HUES48 (cell line): Measurements from ENCODE around the gene CHAT.

Experiments used
- H3K27ac ChIP-seq: one replicate; pipeline ENCODE4 v1.7.0; 2013; ENCODE audit warnings: low read depth, low read length, inconsistent platforms
- H3K27me3 ChIP-seq: 2 replicates; pipeline ENCODE4 v1.6.1; 2013; ENCODE audit warnings: mild to moderate bottlenecking, low read length; ENCODE audit not compliant: control insufficient read depth, insufficient read depth
- H3K36me3 ChIP-seq: 2 replicates; pipeline ENCODE4 v1.6.1; 2013; ENCODE audit warnings: low read length; ENCODE audit not compliant: control insufficient read depth, insufficient read depth
- H3K4me1 ChIP-seq: 2 replicates; pipeline ENCODE4 v1.6.1; 2013; ENCODE audit warnings: mild to moderate bottlenecking, low read length; ENCODE audit not compliant: control insufficient read depth, insufficient read depth
- H3K4me3 ChIP-seq: 2 replicates; pipeline ENCODE4 v1.5.1; 2013; ENCODE audit warnings: mild to moderate bottlenecking, low read depth, low read length
- H3K9ac ChIP-seq: 2 replicates; pipeline ENCODE4 v1.6.1; 2013; ENCODE audit warnings: mild to moderate bottlenecking, low read depth, low read length, moderate library complexity
- H3K9me3 ChIP-seq: 2 replicates; pipeline ENCODE4 v1.6.1; 2013; ENCODE audit warnings: low read length; ENCODE audit not compliant: control insufficient read depth, insufficient read depth

CHAT gene

DNA sequence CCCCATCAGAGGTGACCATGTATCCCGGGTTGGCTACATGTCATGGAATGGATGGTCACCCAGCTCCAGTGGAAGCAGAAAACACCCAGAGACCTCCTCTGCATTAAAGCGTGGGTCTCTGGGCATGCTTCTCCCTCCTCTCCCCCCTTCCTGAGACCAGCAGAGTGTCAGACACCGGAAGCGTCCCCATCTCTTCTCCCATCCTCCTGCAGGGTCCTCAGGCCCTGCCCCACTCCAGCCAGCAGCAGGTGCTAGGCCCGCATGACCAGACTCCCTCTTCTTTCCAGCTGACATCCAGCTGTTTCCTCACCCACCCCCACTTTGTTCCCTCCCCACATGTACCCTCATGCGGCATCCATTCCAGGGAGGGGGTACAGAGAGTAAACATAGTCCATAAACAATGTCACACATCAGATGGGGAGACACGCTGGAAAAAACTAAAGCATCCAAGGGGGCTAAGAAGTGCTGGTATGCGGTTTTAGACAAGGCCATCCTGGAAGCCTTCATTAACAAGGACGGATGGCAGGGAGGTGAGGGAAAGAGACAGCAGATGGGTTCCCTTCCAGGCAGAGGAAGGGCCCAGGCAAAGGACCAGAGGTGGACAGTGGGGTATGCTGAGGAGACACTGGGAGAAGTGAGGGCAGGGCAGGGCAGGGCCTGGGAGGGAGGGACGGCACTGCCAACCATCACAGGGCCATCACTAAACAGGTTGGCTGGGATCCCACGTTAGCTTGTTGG is 16.2 kb upstream of the CHAT start:
- Histone ChIP-seq H3K27ac (no peak overlapping the region), H3K4me1 (no peaks in the 10 kb centered on the region), H3K9me3 (no peaks in the 10 kb centered on the region), H3K9ac (no peak overlapping the region), H3K4me3 (no peak overlapping the region), H3K27me3 (peaks cover 11% of the 10 kb centered on the region; the same call in 1 of the 2 replicates), H3K36me3 (no peaks in the 10 kb centered on the region)

DNA sequence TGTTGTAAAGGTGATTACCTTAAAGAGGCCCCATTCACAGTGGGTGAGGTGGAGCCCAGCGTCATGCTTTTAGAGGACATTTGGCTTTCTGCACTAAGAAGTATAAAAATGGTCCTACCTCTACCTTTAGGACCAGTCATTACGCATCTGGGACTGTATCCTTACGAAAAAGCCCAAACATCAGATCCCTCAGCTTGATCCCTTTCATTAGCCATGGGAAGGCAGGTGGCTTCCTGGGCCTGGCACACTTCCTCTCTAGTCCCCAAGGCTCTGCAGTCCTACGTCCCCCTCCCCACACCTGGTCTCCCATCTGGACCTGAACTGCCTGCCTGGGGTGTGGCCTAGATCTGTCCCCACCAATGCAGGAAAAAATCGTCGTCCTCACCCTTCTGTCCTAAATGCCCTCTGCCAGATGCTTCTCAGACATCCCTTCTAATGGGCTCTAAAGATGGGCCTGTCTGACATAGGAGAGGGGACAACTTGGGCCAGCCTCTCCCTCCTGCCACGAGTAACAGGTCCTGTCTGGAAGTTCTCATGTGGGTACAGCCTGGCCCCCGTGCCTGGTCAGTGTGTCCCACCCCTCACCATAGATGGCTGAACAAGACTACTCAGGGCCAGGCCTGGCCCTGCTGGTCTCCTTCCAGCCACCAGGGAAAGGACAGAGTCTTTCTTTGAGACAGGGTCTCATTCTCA is 15.5 kb upstream of the CHAT start:
- Histone ChIP-seq H3K4me3 (no peak overlapping the region), H3K27ac (no peak overlapping the region), H3K4me1 (no peaks in the 10 kb centered on the region), H3K9ac (no peak overlapping the region), H3K27me3 (peaks cover 17% of the 10 kb centered on the region; the same call in 1 of the 2 replicates), H3K36me3 (no peaks in the 10 kb centered on the region), H3K9me3 (no peaks in the 10 kb centered on the region)

DNA sequence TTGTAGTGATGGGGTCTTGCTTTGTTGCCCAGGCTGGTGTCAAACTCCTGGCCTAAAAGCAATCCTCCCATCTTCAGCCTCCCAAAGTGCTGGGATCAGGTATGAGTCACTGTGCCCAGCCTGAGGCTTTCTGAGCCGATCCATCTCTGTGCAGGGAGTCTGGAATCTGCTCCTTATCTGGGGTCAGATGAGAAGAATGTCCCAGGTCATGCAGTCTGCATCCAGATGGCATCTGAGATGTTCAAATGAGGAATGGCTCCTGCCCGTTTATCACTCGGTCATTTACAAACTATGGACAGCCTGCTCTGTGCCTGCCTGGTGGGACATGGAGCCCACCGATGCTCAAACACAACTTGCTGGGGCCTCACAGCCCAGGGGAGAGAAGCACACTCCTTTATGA is 14.9 kb upstream of the CHAT start:
- H3K4me3 ChIP-seq = no peak overlapping the region
- no peaks in the 10 kb centered on the region for H3K36me3 ChIP-seq

DNA sequence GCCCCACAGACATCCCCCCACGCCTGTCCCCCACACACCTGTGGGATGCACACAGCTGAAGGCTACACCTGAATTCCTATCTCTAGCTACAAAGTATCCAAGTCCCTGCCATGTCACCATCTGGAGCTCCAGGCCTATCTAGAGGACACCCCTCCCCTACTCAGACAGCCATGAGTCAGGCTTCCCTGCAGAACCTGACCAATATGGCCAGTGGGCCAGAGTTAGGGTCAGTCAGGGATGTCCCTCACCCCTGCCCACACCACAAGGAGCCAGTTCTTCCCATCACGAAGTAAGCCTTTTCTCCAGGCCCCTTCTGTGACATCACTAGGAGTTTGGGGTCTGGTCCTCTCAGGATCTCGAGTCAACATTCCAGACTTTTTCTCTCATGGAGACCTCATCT is 14.3 kb upstream of the CHAT start:
- Histone ChIP-seq H3K4me1 (no peaks in the 10 kb centered on the region), H3K4me3 (no peak overlapping the region), H3K27ac (no peak overlapping the region), H3K9ac (no peak overlapping the region), H3K9me3 (no peaks in the 10 kb centered on the region), H3K27me3 (peaks cover 29% of the 10 kb centered on the region), H3K36me3 (no peaks in the 10 kb centered on the region)

More for the DNA sequence above, 14.9 kb upstream of the CHAT start:
- H3K27ac ChIP-seq = no peak overlapping the region
- H3K9ac ChIP-seq = no peak overlapping the region
- peaks cover 24% of the 10 kb centered on the region for H3K27me3 ChIP-seq
- no peaks in the 10 kb centered on the region for H3K4me1 ChIP-seq
- H3K9me3 ChIP-seq = no peaks in the 10 kb centered on the region

DNA sequence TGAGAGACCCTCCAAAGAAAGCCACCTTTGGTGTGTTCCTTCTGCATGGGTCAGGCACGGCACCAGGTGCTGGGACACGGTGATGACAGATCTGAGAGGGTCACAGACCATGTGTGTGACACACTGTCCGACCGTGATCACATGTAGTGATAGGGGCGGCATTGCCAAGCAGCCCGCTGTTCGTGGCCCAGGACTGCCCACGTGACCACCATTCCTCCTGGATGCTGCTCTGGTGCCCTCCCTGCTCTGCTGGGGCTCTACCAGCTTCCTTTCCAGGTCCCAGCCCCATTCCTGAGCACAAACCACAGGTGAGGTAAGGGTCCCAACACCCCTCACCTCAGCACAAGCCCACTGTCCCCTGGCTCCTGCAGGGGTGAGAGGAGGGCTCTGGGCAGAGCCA is 13.8 kb upstream of the CHAT start:
- H3K4me1 ChIP-seq = no peaks in the 10 kb centered on the region
- no peak overlapping the region for H3K27ac ChIP-seq
- H3K4me3 ChIP-seq = no peak overlapping the region
- H3K9ac ChIP-seq = no peak overlapping the region
- peaks cover 31% of the 10 kb centered on the region for H3K27me3 ChIP-seq
- no peaks in the 10 kb centered on the region for H3K9me3 ChIP-seq
- H3K36me3 ChIP-seq = no peaks in the 10 kb centered on the region

DNA sequence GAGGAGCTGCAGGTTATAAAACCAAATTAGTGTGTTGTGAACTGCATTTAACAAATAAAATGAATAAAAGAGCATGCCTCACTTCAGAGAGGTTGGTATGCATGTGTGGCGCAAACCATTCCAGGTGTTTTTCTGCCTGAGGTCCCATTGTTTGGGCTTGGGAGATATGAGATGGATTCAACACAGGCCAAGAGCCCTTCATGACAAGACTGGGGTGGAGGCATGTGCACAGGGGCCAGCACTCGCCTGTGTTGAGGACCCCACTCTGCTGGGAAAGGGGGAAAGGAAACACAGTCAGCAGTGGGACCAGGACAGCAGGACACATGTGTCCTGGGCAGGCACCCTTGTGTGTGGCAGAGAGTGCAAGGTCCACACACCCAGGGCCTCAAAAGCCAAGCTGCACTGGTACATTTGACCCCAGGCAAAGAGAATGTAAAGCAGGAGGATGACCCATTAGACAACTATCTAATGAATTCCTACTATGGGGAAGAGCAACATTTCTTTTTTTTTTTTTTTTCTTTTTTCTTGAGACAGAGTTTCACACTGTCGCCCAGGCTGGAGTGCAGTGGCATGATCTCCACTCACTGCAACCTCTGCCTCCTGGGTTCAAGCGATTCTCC is 12.9 kb upstream of the CHAT start:
- Histone ChIP-seq H3K9me3 (no peaks in the 10 kb centered on the region), H3K27me3 (peaks cover 40% of the 10 kb centered on the region), H3K4me3 (no peak overlapping the region), H3K27ac (no peak overlapping the region), H3K9ac (no peak overlapping the region), H3K4me1 (no peaks in the 10 kb centered on the region), H3K36me3 (no peaks in the 10 kb centered on the region)

DNA sequence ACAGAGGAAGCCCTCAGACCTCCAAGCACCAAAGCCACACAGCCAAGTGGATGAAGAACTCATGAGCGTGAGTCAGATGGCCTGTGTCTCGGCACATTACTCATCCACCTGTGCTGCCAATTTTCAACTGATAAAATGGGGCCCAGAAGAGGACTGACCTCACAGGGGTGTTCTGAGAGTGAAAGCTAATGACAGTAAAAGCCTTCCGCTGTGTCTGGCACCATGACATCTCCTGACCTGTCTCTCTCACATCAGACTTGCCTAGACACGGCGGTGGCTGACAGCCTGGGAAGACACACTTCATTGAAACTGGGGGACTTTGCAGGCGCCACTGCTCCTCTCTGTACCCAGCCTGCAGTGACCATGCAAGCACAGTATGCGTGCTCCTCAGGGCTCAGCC is 12.0 kb upstream of the CHAT start:
- no peak overlapping the region for H3K4me3 ChIP-seq
- H3K9ac ChIP-seq = no peak overlapping the region
- H3K4me1 ChIP-seq = no peaks in the 10 kb centered on the region
- H3K9me3 ChIP-seq = no peaks in the 10 kb centered on the region
- peaks cover 49% of the 10 kb centered on the region for H3K27me3 ChIP-seq
- H3K36me3 ChIP-seq = no peaks in the 10 kb centered on the region
- no peak overlapping the region for H3K27ac ChIP-seq

DNA sequence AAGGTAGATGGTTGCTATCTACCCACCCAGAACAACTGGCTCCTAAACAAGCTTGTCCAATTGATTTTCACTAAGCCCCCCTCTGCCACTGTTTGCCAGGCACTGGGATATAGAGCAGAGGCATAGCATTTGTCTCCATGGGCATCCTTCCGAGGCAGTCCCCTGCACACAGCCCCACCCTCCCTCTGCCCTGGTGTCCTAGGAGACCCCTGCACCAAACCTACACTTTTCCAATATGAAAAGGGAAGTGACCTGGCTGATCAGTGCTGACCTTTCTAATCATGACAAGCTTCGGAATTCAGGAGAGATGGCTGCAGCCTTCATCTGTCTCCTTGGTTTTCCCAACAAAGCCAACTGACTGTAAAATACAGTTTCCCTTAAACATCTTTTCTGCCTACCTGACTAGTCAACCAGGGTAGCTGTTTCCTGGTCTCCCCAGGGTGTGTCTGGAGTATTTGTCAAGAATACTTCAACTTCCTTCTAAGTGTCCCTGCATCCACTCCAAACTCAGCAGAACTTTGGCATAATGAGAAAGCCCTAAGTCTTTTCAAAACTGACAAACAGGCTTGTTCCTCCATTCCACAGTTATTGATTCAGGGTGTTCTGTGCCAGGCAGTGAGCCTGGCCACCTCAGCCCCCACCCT is 11.3 kb upstream of the CHAT start:
- no peak overlapping the region for H3K9ac ChIP-seq
- peaks cover 56% of the 10 kb centered on the region for H3K27me3 ChIP-seq
- no peak overlapping the region for H3K27ac ChIP-seq
- H3K4me1 ChIP-seq = no peaks in the 10 kb centered on the region; the same call in 1 of the 2 replicates
- H3K36me3 ChIP-seq = no peaks in the 10 kb centered on the region
- H3K9me3 ChIP-seq = no peaks in the 10 kb centered on the region
- H3K4me3 ChIP-seq = no peak overlapping the region

DNA sequence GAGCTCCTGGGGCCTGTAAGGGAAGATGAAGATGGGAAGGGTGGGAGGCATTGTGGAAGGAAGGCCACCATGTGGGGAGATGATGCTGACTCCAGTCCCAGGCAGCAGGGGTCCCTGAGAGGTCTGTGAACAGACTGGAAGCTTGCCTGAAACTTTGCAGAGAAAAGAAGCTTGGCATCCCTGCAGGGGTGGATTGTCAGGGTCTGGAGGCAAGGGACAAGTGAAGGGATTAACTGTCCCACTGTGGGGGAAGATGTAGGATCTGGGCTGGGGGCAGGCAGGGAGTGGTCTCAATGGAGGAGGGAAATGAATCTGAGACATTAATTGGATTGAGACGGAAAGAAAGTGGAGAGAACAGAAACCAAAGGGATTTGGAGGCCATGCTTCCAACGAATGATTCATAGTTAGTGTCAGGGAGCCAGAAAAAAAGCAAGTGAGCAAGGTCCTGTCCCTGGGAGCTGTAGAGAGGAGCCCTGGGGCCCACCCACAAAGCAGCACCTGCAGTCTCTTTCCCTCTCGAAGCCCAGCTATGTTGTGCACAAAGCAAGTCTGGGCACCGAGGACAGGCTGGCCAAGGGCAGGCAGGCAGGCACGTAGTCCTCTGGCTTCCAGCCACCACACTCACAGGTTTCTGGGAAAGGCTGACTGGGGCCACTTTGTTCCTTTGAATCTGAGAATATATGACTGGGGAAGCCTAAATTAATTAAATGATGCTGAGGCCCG is 8.5 kb upstream of the CHAT start:
- Histone ChIP-seq H3K4me3 (no peak overlapping the region), H3K9ac (no peak overlapping the region), H3K27ac (no peak overlapping the region), H3K4me1 (peaks cover 8% of the 10 kb centered on the region), H3K27me3 (peaks cover 82% of the 10 kb centered on the region), H3K36me3 (no peaks in the 10 kb centered on the region), H3K9me3 (no peaks in the 10 kb centered on the region)

DNA sequence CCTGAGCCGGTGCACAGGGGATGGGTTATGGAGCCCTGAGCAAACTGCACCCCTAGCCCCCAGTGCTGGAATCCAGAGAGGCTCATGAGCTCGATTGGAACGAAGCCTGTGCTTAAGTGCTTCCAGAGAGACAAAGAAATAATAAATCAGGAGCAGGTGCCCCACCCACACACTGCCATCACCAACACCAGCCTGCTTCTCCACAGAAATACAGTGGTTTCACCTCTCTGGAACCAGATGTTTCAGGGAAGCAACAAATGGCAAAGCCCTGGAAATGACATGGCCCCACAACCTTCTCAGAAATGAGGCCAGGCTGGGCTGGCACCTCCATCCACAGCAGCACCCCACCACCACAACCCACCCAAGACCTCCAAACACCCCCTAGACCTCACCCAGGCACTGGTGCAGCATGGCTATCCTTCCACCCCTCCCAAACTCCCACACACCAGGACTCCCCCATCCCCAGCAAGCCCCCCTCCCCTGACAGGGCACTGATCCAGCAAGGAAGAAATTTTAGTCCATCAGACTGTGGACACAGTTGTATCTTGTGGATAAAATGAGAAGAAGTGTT is 7.8 kb upstream of the CHAT start:
- Histone ChIP-seq H3K9ac (no peak overlapping the region), H3K27ac (no peak overlapping the region), H3K27me3 (peaks cover 89% of the 10 kb centered on the region)

More for the DNA sequence above, 7.8 kb upstream of the CHAT start:
- Histone ChIP-seq H3K9me3 (no peaks in the 10 kb centered on the region), H3K36me3 (no peaks in the 10 kb centered on the region), H3K4me1 (peaks cover 10% of the 10 kb centered on the region), H3K4me3 (no peak overlapping the region)
